HG02623 (cell line): ENCODE measurements around the gene AREL1.

Source experiments
- ATAC-seq: cut with Tn5 transposase; IDR thresholded peaks from one replicate; pipeline ENCODE4 v1.9.1; 2021; ENCODE audit warnings: moderate library complexity; ENCODE audit not compliant: unreplicated experiment

The AREL1 gene

DNA sequence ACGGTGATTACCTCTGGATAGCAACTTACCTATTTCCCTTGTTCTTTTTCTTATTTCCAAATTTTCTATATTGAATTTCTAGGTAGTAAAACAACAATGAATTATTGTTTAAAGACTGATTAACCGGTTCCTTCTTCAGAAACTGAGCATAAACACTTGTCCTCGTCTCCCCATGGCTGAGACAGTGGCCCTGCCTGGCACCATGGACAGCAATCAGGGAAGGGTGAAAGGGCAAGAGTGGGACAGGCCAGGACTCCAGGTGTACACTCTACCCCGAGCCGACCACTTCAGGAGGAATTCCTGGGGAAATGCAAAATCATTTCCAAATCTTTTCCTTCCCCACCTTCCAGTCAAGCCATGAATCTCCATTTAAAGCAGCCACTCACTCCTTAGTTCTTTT lies 52.0 kb downstream of the AREL1 start:
- ATAC-seq, result no peak

DNA sequence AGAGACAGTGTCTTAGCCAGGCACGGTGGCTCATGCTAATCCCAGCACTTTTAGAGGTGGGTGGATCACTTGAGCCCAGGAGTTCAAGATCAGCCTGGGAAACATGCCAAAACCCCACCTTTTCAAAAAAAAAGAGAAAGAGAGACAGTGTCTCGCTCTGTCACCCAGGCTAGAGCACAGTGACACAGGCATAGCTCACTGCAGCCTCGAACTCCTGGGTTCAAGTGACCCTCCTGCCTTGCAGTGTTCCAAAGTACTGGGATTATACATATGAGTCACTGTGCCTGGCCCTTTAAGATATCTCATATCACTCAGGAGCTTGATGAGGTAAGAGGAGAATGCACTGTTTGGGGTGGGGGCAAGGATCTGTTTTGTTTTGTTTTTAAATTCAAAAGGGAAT lies 52.7 kb downstream of the AREL1 start:
- ATAC-seq, result no peak

DNA sequence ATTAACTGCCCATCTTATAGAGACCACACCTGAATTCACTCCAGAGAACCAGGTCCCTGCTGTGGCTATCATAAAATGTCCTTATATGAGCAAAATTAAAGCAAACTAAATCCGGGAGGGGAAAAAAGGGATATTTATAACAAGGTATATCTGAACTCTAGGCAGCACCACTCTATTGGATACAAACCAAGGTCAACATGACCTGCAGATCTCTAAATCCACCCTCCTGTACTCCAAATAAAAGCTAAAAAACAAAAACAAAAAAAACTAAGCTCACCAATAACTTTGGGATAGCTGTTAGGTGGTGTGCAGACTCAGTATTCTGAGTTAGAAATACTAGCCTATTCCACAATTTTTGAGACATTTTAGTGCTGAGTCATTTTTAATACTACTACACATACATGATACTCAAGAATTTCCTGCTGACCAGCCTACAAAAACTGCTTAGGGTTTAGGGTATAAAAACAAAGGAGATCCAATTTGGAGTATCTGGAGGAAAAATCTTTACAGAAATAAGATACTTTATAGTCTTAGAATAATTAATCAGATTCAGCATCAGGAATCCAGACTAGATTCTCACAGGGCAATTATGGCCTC lies 54.2 kb downstream of the AREL1 start:
- no peak for ATAC-seq

DNA sequence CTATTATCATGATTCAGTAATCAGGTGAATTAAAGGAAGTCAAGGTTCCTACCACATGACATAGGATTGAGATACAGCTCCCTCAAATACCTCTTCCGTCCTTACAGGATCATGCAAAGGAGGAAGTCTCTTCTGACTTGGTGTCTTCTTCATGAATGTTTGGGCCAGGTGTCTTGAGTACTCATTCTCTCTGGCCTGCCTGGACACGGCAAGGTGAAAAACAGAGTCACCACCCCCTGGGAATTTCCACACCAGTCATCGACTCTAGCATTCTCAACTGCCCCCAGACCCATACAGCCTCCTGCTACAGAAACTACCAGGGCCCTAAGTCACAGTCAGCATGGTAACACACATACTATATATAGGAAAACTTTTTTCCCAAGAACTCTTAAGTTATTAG lies 55.9 kb downstream of the AREL1 start:
- ATAC-seq, result no peak

DNA sequence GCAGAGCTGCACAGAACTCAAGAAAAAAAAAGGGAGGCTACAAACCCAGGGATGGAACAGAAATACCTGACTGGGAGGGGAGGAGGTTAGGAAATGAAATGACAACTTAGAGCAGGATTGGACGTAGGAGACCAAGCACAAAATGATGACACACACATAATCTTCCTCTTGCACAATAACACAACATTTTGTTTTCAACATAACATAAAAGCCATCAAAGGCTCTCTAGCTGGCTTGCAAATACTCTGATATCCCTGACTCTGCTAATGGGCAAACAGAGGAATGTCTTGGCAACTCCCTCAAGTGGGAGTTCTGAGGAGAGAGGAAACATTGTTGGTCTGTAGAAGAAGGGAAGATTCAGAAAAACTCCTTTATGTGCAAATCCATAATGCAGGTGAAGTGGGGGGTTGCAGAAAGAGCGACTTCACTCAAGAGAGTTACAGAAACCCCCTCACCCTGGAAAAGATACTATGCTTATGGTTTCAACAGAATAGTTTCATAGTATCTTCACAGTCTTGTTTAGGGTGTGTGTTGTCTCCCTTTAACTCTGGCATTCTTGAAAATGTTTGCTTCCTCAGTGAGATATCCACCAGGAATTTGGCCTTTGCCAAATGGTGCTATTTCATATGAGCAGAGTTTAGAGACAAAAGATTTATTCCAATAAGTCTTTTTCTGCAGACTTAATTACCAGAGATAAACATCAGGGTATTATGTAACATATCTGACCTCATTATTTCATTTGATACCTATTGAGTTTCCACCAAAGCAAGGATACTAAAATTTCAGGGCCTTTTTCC lies 57.1 kb downstream of the AREL1 start:
- no peak for ATAC-seq

DNA sequence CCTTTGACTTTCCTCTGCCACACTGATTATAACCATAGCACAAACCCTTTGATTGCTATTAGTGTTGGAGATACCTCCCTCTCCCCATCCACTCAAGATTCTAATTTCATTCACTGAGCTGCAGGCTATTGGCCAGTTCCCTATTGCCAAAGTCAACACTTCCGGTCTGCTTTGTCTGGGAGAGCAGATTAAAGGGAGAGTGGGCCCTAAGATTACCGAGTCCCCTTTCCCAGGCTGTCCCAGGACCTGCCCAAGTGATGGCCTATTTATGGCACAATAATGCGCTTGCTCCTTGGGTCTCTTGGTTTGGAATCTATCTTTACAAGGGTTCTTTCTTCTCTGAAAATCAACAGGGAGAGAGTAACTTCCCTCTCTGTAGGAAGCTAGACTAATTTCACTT lies 57.9 kb downstream of the AREL1 start:
- ATAC-seq, result no peak

DNA sequence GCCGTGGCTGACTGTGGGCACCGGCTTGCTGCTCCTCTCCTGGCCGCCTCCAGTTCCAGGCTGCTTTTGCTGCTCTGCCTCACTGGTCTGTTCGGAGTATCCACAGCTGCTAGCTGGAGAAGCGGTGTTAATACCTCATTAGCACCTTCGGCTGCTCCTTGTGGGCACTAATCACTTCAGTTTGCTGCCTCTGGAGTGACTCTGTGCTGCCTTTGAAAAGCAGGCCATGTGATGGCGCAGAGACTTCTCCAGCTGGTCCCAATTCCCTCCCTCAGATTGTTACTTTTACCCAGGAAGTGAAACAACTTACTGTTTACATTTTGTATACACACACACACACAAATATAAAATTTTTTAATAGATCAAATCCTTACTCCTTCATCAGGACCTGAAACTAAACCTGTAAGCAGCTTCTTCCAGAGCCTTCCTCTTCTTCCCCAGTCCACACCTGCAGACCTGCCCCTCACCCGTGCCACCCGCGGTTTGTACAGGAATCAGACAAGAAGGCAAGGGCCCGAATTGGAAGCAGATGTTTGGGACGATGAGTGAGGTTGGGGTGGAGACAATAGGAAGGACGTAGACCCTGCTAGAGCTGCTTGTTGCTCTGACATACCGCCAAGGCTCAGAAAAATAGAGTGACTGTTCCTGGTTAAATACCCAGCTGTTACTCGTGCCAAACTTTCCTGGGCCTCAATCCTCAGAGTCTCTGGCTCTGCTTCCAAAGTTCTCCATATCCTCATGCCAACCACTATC lies 59.3 kb downstream of the AREL1 start:
- ATAC-seq, result no peak

DNA sequence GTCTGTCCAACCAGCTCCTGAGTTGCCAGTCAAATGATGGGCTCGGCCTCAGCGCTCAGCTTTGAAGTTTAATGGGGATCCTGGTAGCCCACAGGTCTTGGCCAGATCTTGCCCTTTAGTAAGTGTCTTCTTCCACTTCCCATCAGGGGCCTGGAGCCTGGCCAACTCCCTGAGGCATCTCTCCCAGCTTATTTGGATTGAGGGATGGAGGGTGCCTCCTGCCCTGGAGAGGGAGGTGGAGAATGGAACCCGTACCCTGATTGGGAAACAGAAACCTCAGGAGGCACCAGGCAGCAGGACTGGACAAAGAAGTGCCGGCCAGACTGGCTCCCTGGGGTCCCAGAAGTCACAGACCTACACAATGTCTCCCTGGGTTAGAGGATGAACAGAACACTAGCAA lies 60.3 kb downstream of the AREL1 start:
- no peak for ATAC-seq

DNA sequence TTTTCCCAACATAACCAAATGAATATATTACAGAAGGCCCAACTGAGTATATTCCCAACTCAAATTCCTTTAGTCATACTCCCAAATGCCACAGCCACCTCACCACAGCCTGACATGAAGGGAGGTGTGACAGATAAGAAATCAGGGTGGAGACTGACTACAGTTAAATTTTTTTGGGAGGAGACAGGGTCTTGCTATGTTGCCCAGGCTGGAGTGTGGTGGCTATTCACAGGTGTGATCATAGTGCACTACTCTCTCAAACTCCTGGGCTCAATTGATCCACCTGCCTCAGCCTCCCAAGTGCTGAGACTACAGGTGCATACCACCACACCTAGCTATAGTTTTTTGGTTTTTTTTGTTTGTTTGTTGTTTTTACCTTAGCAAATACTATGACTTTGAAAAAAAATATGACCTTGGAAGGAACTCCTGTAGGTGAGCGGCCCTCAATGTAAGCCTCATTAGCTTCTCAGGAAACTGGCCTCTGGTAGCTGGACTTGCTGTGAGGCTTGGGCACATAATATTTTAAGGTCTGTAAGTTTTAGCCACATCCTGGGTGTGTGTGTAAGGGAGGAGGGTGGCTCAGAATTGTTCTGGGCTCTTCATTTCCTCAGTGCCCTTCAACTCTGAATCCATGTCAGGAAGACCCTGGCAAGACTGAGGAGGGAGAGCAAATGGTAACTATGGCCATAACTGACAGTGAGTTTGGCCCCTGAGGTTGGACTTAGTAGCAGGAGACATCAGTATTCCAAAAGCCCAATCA lies 61.8 kb downstream of the AREL1 start:
- no peak for ATAC-seq

DNA sequence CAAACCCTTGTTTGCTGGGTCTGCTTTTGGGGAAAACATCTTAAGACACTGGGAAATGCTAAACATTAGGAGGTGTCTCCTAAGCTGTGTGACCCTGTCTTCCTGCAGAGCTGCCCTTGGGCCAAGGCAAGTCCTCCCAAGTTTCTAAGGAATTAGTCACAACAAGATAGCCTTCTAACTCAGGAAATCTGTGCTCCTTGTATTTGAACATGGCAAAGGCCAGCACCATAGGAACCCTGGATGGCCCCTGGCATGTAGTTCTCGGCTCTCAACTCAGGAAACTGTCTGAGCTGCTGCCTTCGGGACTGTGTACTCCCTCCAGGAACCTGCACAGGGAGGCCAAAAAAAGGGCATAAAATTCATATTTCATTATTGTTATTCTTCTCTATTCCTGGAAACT lies 63.2 kb downstream of the AREL1 start:
- ATAC-seq, result no peak

DNA sequence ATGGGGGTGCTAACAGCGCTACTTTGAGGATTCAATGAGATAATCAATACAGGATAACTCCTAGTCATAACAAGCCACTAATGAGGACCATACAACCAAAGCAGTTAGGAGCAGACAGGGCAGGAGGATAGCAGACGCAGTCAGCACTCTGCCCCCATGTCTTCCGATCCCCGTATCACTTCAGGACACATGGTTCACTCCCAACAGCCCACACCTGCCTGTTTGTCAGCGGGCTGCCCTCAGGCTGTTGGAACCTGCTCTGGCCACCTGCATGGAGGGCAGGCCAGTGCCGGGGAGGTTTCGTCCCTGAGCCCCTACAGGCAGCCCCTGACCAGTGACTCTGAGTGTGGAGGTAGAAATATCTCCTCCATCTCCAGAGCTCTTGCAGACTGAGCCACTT lies 63.7 kb downstream of the AREL1 start:
- ATAC-seq, result no peak

DNA sequence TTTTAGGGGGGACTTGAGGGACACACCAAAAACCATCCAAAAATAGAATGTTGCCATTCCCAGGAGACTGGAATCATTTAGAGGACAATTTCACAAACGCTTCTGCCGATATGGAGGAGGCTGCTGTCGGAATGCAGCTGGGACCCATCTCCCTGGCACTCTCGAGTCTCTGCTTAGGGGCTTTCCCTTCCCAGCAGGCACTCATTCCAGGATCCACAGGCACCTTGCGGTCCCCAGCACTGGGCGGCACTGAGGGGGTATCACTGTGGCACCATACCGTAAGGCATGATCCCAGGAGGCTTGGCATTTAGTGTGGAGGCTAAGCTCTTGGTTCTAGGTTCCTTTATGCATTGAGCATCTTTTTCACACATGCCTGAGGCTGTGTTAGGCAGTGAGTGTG lies 64.3 kb downstream of the AREL1 start:
- ATAC-seq, result no peak

DNA sequence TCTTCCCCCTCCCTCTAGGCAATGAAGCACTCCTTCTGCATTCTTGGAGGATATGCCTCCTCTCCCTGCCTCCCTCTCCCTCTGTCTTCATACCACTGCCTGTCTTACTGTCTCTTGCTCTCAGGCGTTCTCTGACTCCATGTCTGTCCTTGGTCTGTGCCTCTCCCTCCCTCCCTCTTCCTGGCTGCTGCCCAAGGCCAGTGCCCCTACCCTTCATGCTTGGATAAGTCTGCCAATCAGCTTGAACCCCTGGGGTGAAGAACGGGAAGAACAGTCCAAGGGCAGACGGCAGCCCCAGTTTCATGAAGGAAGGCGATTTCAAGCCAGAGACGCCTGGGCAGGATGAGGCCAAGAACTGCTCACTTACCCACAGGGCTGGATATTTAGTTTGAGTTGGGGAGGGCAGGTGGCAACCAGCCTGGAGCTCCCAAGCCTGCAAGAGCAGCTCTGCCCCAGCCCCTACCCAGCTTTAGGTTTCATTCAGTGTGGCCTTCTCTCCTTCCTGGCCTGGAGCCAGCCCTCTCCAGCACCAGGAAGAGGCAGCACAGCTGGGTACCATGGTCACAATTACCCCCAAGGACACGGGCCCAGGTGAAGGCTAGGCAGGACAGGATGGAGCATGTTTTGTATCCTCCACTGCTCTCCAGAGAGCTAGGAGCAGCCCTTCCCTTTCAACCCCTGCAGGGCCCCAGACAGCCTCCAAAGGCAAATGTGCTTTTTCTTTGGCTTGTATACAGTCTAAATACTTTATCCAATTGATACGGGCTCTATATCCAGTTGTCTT lies 65.0 kb downstream of the AREL1 start:
- no peak for ATAC-seq

DNA sequence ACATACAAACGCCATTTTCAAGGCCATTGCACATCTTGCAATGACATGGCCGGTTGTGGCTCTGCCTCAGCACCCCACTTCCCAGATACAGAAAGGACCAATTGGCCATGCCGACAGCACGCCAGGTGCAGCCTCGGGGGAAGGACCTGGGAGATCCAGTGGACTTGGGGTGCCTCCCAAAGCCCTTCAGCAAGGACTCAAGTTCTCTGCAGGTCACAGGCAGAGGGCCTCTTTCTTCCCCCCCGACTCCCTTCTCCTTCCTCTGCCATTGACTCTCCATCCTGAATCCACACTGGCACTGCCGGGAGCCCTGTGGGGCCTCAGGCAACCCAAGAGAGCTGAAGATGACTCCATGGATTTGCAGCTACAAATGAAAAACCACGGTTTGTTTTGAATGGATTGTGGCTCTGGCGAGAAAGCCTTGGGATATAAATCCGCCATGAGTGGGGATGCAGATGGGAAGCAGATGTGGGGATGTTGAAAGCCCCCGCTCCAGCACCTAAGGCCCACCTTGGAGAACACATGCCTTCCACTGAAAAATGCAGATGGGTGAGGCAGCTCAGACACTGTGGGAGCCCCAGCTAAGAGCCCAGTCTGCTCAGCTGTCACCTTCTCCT lies 65.7 kb downstream of the AREL1 start:
- ATAC-seq, result no peak

DNA sequence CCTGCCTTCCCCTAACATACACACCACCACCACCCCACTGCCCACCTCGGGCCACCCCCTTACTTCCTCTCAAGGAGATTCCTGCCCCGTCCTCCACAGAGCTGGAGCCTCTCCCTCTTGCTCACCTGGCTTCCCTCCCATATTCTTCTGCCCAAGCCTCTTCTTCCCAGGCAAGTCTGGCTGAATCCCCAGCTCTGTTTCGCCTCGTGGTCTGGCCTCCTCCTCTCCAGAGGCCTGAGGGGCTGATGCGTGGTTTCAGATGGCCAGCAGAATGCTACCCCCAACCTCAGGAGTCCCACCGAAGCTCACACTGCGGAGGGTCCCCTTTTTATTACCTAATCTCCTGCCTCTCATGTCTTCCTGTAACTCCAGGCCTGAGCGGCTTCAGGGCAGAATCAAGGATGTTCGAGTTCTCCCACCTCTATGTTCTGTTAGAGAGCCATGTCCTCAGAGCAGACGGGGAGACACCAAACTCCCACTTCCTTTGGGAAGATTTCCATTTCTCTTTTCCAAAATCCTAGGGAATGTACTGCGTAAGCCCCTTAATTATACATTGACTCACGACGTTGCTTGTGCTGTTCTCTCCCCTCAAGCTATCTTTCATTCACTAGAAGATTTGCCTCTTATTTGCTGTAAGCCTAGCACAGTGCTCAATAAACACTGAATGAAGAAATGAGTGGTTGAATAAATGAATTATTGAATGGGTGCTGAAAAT lies 67.0 kb downstream of the AREL1 start:
- ATAC-seq, result no peak

DNA sequence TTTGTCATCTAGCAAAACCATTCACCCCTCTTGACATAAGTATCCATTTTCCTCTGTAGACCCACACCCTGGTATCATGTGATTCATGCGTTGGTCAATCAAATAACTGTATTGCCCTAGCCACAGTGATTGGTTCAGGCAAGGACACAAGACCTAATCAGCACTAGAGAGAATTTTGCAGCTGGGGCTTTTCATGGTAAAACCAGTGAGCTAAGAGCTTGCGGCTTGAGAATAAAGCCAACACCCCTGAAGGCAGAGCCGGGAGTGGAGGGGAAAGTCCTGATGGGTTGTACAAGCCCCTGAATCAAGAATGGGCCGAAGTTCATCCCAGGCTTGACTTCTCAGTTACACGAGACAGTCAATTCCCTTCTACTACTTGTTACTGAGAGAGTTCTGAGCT lies 67.6 kb downstream of the AREL1 start:
- no peak for ATAC-seq

DNA sequence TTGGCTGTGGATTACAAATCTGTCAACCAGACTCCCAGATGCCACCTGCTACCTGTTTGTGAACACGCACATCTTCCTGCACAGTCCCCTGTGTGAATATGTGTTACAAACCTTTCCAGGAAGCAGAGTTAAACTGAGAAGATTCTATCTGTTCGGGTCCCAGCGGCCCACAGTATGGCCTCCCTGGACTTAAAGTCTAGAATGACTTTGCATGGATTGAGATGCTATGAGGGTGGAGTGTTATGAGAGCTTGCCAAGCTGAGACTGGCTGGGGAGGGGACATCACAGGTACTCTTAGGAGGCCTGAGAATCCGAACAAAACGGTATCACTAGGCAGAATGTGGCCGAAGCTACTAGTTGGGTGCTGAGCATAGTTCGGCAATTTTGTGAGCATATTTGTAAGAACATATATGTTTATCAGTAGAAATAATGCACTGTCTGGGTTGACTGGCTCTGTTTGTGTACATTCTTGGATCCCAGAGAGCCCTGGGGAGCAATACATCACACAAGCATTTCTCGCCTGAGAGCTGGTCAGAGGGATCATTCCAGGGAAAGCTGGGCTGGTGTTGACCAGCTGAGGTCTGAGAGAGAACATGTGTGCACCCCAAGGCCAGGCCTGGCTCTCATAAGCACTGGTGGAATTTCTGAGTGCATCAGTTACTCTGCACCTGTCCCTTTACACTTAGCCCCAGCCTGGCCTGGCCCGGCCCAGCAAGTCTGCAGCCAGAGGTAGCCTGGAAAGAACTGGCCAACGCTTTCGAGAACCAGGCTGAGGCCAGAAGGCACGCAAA lies 71.1 kb downstream of the AREL1 start:
- no peak for ATAC-seq

DNA sequence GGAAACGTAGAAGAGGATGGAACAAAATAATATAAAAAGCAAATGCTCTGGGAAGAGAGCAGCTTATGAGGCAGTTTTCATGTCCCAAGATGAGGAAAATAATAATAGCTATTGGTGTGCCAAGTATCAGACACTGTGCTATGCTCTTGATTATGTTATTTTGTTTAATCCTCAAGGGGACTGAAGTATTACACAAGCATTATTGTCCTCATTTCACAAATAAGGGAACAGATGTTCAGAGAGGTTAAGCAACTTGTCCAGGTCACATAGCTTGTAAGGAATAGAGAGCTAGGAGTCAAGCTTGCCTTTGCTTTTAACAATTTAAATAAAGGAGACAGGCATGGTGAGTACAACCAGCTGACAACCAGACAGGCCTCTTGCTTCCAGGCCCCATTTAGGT lies 73.9 kb downstream of the AREL1 start:
- no peak for ATAC-seq

DNA sequence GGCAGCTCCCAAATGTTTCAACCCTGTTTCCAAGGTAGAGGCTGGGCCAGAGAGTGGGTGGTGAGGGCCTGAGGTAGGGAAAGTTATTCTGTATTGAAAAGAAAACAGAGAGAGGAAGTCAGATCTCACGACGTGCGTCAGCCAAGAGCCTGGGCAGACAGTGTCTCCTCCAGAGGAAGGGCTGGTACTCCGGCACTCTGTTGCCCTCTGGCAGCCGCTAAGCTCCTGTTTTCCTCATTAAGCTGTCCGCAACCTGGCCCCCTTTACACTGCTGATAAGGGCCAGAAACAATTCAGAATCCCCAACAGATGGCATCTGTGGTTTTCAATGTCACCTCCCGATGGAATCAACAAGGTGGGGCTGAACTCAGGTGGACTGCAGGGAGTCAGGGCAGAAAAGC lies 74.8 kb downstream of the AREL1 start:
- ATAC-seq, result no peak
